ENCODE measurements around the gene SPRY2. TPM values are rescaled to one million over a fixed set of nuclear protein-coding genes. Genes with fewer than 3 reads are reported as not detected.
"Not testable (repeated sequence)": the region's sequence is repeated elsewhere in the genome, so short reads cannot be mapped to it uniquely, and the experiment has no call there.

The SPRY2 gene
- total RNA-seq, 1 donor: 16.0 TPM

- DNase-seq (ENCODE audit: low read depth): no peak
- H3K4me3 ChIP-seq (ENCODE audit: low read depth, low read length): no peak overlapping the region
- TF ChIP-seq CTCF (IDR thresholded peaks at IDR 0.05; ENCODE audit: insufficient read depth, low read depth, low read length): no peak
Measured at GRCh38 chr13:80359414-80359777, 18.5 kb upstream of the SPRY2 start.

GRCh38 chr13:80355496-80356094, 14.7 kb upstream of the SPRY2 start:
- TF ChIP-seq CTCF (IDR thresholded peaks at IDR 0.05; ENCODE audit: insufficient read depth, low read depth, low read length): peak; percentile 5
- DNase-seq (ENCODE audit: low read depth); H3K4me3 ChIP-seq (ENCODE audit: low read depth, low read length): not testable (repeated sequence)

DNA sequence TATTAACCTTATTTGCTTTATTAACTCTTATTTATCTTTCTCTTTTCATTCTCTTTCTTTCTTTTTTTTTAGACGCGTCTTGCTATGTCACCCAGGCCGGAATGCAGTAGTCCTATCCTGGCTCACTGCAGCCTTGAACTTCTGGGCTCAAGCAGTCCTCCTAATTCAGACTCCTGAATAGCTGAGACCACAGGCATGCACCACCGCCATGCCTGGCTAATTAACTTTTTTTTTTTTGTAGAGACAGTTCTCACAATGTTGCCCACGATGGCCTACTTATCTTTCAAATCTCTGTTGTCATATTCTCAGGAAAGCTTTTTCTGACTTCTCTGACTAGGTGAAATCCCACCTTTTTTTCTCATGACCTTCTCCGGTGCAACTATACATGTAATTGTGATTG, 7.8 kb upstream of the SPRY2 start:
- DNase-seq (ENCODE audit: low read depth): no peak
- no peak overlapping the region for H3K4me3 ChIP-seq (ENCODE audit: low read depth, low read length)
- no peak for TF ChIP-seq CTCF (IDR thresholded peaks at IDR 0.05; ENCODE audit: insufficient read depth, low read depth, low read length)

DNA sequence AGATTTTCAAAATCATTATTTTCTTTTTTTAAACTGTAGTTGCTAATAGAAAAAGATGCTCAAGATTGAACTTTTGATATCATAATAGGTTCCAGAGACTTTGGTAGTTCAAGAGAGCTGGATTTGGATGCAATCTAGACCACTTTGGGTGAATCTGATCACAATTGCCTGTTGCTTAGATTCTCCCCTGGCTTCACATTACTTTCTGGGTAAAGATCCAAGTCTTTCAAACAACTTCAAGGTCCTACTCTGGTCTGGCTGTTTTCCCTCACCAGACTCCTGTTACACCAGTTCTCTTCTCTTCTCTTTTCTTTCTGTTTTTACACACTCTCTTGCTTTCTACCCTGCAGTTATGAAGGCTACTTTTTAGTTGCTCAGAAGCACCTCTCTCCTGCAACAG, 7.4 kb upstream of the SPRY2 start:
- H3K4me3 ChIP-seq (ENCODE audit: low read depth, low read length): no peak overlapping the region
- no peak for TF ChIP-seq CTCF (IDR thresholded peaks at IDR 0.05; ENCODE audit: insufficient read depth, low read depth, low read length)
- no peak for DNase-seq (ENCODE audit: low read depth)

- no peak for TF ChIP-seq CTCF (IDR thresholded peaks at IDR 0.05; ENCODE audit: insufficient read depth, low read depth, low read length)
- no peak overlapping the region for H3K4me3 ChIP-seq (ENCODE audit: low read depth, low read length)
- DNase-seq (ENCODE audit: low read depth): no peak
Measured at GRCh38 chr13:80345771-80346510, 5.0 kb upstream of the SPRY2 start.

DNA sequence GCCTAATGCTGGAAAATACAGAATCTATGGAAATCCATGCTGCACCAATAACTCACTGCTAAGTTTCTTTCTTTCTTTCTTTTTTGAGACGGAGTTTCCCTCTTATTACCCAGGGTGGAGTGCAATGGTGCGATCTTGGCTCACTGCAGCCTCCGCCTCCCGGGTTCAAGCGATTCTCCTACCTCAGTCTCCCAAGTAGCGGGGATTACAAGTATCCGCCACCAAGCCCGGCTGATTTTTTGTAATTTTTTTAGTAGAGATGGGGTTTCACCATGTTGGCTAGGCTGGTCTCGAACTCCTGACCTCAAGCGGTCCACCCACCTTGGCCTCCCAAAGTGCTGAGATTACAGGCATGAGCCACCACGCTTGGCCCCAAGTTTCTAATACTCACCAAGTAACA, 3.1 kb upstream of the SPRY2 start:
- not testable (repeated sequence) for DNase-seq (ENCODE audit: low read depth); H3K4me3 ChIP-seq (ENCODE audit: low read depth, low read length)

GRCh38 chr13:80342471-80343371, 1.8 kb upstream of the SPRY2 start:
- peak; percentile 78 for DNase-seq (ENCODE audit: low read depth)
- TF ChIP-seq CTCF (IDR thresholded peaks at IDR 0.05; ENCODE audit: insufficient read depth, low read depth, low read length): peak; percentile 90
- H3K4me3 ChIP-seq (ENCODE audit: low read depth, low read length): peak overlapping the region; percentile 88
